ENCODE measurements around the gene ARHGEF19.
"Not testable (repeated sequence)": the region's sequence is repeated elsewhere in the genome, so short reads cannot be mapped to it uniquely, and the experiment has no call there.

Gene ARHGEF19

DNA sequence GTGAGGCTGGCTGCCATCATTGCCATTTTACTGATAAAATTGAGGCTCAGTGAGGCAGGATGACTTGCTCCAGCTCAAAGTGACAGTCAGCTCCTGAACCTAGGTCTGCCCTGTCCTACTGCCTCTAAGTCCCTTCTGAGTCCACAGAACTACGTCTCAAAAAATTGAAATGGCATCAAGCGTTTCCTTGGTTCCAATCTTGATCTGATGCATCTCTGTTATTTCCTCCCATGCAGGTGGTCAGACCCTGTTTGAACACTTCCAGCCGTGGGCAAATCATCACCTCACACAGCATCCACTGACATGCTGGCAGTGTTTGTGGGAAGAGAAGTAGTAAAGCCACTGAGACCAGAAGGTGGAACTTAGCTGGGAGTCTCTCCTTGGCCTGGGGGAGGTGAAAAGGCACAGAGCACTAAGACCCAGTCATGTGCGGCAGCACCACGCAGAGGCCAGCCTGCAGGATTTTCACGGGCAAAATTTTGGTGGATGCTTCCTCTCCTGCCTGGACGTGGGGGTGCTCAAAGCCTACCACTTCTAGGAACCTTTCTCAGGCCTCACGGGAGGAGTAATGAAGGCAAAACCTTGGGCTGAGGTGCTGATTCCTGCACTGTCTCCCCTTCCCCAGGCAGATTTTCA lies 32.3 kb upstream of the ARHGEF19 start:
- DNase-seq (ENCODE audit: low spot score) = no peak

GRCh38 chr1:16243936-16244649 lies 31.6 kb upstream of the ARHGEF19 start:
- peak; percentile 85 for DNase-seq (ENCODE audit: low spot score)

- DNase-seq (ENCODE audit: low spot score) = no peak
Observed at GRCh38 chr1:16243215-16243610, 30.8 kb upstream of the ARHGEF19 start.

GRCh38 chr1:16242556-16243214 lies 30.2 kb upstream of the ARHGEF19 start:
- no peak for DNase-seq (ENCODE audit: low spot score)

DNA sequence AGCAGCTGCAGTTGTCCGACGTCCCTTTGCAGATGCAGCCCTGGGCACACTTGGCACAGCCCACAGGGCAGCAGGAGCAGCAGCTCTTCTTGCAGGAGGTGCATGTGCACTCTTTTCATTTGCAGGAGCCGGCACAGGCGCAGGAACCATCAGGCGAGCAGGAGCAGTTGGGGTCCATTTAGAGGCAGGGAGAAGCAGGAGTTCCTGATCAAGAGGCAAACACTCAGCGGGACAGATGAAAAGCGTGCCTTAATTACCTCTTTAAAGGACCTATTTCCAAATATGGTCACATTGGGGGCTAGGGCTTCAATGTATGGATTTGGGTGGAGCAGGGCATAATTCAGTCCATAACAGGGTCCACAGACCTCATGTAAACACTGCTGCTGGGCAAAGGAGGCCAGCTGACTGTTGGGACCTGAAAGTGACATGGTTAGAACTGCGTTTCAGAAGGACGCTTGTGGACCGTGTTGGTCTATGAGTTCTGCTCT lies 28.8 kb upstream of the ARHGEF19 start:
- DNase-seq (ENCODE audit: low spot score) = no peak

DNA sequence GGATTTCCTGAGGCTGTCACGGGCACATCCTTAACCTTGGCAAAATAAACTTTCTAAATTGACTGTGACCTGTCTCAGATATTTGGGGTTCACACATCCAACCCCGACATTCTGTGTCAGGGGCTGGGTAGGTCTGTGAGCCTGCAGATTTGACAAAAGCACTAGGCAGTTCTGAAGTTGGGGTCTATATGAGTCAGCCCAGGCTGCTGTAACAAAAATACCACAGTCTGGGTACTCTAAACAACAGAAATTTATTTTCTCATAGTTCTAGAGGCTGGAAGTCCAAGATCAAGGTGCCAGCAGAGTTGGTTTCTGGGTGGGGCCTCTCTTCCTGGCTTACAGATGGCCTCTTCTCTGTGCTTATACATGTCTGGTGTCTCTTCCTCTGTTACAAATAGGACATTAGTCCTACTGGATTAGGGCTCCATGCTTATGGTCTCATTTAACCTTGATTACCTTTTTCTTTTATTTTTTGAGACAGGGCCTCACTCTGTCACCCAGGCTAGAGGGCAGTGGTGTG lies 27.6 kb upstream of the ARHGEF19 start:
- no peak for DNase-seq (ENCODE audit: low spot score)

DNA sequence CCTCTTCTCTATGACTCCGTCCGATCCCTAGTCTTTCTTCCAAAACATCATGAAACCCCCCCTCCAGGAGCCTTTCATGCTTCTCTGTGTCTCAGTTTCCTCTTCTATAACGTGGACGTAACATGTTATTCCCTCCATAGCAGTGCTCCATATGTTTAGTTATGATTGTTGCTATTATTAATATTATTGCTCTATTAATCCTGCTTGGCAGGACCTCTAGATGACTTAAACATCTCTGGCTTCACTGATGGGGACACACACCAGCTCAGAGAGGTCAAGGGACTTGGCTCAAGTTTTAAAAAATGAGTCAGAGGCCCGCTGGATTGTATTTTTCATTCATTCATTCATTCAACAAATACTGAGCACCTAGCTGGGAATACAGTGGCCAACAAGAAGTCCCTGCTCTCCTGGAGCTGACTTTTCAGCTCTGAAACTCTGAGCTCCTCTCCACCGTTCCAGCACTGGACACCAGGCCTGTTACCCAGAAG lies 24.9 kb upstream of the ARHGEF19 start:
- peak; percentile 38 for DNase-seq (ENCODE audit: low spot score)

DNA sequence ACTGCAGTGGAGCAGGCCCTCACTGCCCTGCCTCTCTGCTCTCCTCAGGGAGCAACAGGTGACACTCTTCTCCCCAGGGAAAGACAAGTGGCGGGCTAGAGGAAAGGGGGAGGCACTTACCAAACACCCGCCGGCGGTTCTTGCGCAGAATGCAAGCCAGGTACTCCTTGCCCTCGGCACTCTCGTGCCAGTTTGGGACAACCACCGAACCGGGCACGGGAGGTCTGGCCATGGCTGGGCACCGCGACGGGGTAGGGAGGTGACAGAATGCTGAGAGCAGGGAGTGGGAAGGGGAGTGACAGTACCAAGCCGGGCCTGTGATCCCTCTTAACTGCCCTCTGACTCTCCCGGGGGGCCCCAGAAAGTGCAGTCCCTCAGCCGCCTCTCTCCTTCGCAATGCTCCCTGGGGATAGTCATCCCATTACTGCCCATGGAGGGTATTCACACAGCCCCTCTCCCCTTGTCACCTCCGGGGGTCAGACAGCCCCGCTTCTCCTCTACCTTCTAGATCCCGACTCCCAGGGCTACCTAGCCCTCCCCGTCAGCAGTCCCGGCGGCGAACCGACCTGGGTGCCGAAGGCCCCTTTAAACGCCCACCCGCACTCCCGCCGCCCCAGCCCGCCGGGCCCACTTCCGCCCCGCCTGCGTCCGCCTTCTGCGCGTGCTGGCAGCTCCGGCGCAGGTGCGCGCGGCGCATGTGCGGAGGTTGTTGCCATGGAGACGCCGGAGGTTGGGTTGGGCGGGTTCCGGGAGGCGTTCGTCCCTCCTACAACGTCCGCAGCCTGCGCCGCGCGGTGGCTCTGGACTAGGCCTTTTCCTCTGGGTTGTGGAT lies 24.3 kb upstream of the ARHGEF19 start, which contains the start of gene CPLANE2:
Gene CPLANE2, minus strand, starts transcription at position 673 of the 832 bp plus-strand sequence. Its CDS starts 441 bp downstream, at position 232.
- peak; percentile 98 for DNase-seq (ENCODE audit: low spot score)

DNA sequence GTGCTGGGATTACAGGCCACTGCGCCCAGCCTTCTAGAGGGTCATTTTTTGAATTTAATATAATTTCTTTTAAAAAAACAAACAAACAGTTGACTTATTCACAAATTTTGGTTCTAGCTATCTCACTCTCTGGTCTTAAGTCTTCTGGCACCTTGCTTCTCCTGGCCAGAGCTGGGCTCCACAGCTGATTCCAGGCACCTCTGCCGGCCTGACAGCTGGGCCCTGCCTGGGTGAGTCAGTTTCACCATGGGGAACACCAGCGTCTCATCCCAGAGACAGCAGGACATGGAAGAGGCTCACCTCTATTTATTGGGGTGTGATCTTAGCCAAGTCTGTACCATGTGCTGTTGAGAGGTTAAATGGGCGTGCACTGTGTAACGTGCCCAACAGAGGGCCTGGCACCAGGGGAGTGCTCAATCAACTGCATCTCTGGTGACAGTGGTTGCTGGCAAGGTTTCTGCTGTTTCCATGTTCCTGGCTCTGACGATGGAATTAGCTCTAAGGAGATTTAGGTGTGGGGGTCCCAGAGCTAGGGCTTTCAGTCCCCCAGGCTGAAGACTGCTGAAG lies 23.6 kb upstream of the ARHGEF19 start:
- peak; percentile 42 for DNase-seq (ENCODE audit: low spot score)

- DNase-seq (ENCODE audit: low spot score) = no peak
Observed at GRCh38 chr1:16235347-16235746, 22.9 kb upstream of the ARHGEF19 start.

DNA sequence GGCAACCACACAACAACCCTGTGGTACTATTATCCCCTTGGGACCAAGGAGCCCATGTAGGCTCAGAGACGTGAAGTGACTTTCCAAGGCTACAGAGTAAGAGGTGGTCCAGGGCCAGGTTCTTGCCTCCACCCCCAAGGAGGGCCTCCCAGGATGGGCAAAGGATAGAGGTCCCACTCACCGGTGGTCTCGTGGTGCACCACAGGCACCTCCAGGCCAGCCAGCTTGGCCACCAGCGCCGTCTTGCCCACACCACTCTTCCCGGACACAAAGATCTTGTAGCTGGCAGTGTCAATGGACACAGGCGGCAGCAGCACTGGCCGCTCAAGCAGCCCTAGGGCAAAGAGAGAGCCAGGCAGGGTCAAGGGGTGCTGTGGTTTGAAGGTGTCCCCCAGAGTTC lies 21.0 kb upstream of the ARHGEF19 start:
- no peak for DNase-seq (ENCODE audit: low spot score)

DNA sequence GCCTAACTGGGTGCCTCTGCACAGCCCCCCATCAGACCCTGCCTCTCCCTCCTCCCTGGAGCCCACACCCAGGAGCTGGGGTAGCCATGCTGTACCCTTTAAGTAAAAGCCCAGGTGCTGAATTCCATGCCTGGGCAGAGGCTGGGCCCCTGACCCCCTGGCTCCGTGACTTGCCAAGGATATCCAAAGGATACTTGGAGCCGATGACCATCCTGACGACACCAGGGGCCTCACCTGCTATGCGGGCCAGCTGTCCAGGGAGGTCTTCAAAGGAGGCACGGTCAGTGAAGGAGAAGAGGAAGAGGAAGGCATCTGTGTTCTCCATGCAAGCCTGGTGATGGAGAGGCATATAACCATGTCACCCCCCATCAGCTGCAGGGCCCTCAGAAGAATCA lies 19.9 kb upstream of the ARHGEF19 start:
- DNase-seq (ENCODE audit: low spot score) = no peak

GRCh38 chr1:16231331-16232315 lies 19.2 kb upstream of the ARHGEF19 start:
- no peak for DNase-seq (ENCODE audit: low spot score)

GRCh38 chr1:16230744-16231143 lies 18.3 kb upstream of the ARHGEF19 start:
- DNase-seq (ENCODE audit: low spot score) = no peak

DNA sequence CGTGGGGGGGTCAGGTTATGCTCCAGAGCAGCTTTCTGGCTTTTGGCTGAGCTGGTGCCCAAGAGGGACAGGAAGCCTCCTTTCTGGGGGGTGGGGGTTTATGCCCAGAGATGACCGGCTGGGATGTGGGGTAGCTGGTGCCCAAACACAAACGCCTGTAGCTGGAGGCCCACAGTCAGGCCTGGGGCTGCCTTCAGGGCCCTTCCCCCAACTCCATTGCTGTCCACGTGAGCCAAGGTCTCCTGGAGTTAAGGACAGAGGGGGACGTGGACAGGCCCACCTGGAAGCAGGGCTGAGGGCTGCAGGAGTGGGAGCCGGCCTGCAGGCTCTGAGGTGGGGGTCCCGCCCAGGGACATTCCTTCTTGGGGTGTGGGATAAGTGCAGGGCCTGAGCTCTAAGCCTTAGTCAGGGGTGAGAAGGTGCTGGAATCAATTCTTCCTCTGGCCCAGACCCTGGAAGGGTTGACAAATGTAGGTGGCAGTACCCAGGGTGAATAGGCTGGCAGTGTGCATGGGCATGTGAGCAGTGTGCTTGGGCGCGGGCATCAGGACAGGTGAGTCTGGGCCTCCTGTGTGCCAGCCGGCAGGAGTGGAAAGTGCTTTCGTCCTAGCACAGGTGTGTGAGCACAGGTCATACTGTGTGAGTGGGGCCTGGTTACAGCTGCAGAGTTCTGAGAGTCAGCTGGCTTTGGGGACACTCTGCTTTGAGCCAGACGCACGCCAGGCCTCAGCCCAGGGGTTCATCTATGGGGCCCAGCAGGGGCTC lies 17.7 kb upstream of the ARHGEF19 start:
- no peak for DNase-seq (ENCODE audit: low spot score)

DNA sequence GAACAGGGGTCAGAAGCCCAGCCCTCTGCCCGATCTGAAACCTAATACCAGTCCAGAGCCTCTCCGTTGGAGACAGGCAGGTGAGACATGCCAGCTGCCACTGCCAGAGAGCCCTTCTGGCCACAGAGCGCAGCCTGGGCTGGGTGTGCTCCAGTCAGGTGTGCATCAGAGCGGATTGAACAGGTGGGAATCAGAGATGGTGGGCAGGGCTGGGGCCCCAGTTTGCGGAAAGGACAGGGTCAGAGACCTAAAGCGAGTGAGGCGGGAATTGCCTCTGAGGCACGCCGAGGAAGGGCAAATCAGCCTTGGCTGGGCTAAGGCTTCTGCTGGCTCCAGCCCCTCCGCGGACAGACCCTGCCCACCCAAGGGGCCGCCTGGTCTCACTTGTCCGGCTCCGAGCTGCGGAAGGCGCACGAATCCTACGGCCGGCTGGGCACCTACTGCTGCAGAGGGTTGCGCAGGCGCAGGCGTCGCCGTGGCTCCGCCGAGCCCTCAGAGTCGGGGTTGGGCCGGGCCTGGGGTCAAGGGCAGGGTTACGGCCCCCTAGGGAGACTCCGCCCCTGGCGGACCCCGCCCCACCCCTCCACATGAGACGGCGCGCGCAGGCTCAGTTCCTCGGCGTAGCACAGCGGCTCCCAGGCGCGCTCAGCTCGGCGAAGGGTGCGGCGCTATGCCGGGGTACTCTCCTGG lies 14.2 kb upstream of the ARHGEF19 start:
- DNase-seq (ENCODE audit: low spot score) = peak; percentile 49

DNA sequence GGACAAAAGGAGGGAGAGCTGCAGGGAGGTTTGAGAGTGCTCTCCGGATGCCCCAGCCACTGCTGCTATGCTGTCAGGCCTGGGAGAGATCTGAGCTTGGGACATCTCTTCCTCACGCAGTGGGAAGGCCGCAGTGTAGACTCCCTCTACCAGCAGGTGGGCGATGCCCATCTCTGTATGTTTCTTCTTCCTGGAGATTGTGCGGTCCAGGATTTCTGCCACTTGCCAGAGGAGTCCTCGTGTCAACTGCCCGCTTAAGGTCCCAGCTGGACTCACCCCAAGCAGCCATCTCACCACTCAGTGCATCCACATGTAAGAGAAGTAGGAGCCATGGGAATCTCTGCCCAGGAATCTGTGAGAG lies 13.7 kb upstream of the ARHGEF19 start:
- DNase-seq (ENCODE audit: low spot score) = no peak

- DNase-seq (ENCODE audit: low spot score) = no peak
Observed at GRCh38 chr1:16224472-16224871, 12.0 kb upstream of the ARHGEF19 start.

DNA sequence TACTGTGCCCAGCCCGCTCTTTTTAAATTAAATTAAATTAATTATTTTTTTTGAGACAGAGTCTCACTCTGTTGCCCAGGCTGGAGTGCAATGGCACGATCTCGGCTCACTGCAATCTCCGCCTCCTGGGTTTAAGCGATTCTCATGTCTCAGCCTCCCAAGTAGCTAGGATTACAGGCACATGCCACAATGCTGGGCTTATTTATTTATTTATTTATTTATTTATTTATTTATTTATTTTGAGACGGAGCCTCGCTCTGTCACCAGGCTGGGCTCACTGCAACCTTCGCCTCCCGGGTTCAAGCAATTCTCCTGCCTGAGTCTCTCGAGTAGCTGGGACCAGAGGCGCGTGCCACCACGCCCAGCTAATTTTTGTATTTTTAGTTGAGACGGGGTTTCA lies 10.3 kb upstream of the ARHGEF19 start:
- not testable (repeated sequence) for DNase-seq (ENCODE audit: low spot score)

Data from AG20443 (cell line).